ENCODE measurements around the gene CD200R1.

DNA sequence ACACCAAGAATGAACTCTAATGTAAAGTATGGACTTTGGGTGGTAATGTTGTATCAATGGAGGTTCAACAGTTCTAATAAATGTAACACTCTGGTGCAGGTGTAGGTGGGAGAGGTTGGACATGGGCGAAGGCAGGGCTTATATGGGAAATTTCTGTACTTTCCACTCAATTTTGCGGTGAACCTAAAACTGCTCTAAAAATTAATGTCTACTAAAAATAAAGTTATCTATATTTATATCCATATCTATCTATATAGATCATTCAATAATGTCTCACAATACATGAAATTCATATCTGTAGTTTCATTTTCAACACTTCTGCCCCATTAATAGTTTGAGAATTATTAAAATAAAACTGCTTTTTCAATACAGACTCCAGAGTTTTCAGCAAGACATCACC is 49.3 kb downstream of the CD200R1 start:
- TF ChIP-seq EZH2 (IDR thresholded peaks at IDR 0.05; ENCODE audit: insufficient read depth, poor library complexity, severe bottlenecking) (no peak), EZH2phosphoT487 (IDR thresholded peaks at IDR 0.05; ENCODE audit: insufficient read depth, low read depth) (no peak)

Data from GM23248 (cell line).